Upper lobe of left lung (tissue), 4 donors: ENCODE data around the gene COG5.

Experiments
- EP300 ChIP-seq, 4 donors: sonication (generic); formaldehyde crosslinking; IDR thresholded peaks; one replicate each; pipeline ENCODE4 v1.5.1; 2017; ENCODE audit warnings: antibody characterized with exemption in 4 of 4, control low read depth in 2 of 4
- POLR2A ChIP-seq, 4 donors: fragments of 450-650 bp; IDR thresholded peaks; one replicate each; pipeline ENCODE4 v1.5.1; 2016 to 2017; ENCODE audit warnings: antibody characterized with exemption in 4 of 4, mild to moderate bottlenecking in 2 of 4
- POLR2AphosphoS5 ChIP-seq, 2 donors: sonication (generic); formaldehyde crosslinking; IDR thresholded peaks; one replicate each; pipeline ENCODE4 v1.5.1; 2017; ENCODE audit warnings: antibody characterized with exemption in 2 of 2
- TF ChIP-seq, protein P1 (sequence below), 6 experiments: fragments of 450-650 bp in 4 of 6; fragments of 200-600 bp in 2 of 6; sonication (generic) in 2 of 6; IDR thresholded peaks; one replicate each; pipeline ENCODE4 v1.5.1; 2016 to 2019; ENCODE audit warnings: antibody characterized with exemption in 6 of 6

DNA sequence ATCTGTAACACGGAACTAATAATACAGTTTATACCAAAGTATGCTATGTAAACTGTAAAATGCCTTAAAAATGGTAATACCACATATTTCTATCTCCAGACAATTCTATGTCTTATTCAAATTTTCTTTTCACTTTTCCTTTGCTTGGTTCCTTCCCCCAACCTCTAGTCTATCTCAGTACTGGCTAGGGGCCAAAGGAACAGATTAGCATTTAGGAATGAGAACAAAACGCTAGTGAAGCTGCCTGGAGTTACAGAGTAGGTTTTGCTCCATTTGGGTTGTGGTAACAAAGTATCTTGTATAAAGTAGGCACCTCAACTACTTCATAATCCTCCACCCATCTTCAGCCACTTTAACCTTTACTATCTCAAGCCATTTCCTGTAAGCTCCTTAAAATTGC, 300.9 kb downstream of the COG5 start:
- TF ChIP-seq, protein P1, sequence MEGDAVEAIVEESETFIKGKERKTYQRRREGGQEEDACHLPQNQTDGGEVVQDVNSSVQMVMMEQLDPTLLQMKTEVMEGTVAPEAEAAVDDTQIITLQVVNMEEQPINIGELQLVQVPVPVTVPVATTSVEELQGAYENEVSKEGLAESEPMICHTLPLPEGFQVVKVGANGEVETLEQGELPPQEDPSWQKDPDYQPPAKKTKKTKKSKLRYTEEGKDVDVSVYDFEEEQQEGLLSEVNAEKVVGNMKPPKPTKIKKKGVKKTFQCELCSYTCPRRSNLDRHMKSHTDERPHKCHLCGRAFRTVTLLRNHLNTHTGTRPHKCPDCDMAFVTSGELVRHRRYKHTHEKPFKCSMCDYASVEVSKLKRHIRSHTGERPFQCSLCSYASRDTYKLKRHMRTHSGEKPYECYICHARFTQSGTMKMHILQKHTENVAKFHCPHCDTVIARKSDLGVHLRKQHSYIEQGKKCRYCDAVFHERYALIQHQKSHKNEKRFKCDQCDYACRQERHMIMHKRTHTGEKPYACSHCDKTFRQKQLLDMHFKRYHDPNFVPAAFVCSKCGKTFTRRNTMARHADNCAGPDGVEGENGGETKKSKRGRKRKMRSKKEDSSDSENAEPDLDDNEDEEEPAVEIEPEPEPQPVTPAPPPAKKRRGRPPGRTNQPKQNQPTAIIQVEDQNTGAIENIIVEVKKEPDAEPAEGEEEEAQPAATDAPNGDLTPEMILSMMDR (IDR thresholded peaks at IDR 0.05), result no peak
- no peak for TF ChIP-seq POLR2A (IDR thresholded peaks at IDR 0.05)
- no peak for TF ChIP-seq EP300 (IDR thresholded peaks at IDR 0.05)
- no peak for TF ChIP-seq POLR2AphosphoS5 (IDR thresholded peaks at IDR 0.05)
